CD8-positive, alpha-beta memory T cell (primary cell): Measurements from ENCODE around the gene QPRT. TPM values are rescaled to one million over a fixed set of nuclear protein-coding genes. Genes with fewer than 3 reads are reported as not detected.
"Not testable (repeated sequence)": the region's sequence is repeated elsewhere in the genome, so short reads cannot be mapped to it uniquely, and the experiment has no call there.

ENCODE experiments used
- CTCF ChIA-PET: fragments of 350-600 bp; sonication (Branson Sonifier 250); formaldehyde crosslinking; loops from one replicate; lab custom pipeline; 2021; ENCODE audit warnings: antibody characterized with exemption; lab: Charles Lee
- POLR2A ChIA-PET: fragments of 350-600 bp; sonication (Branson Sonifier 250); formaldehyde crosslinking; loops from one replicate; lab custom pipeline; 2021; ENCODE audit warnings: antibody characterized with exemption; lab: Charles Lee
- DNase-seq, 5 donors: peaks; one replicate each; pipeline versions ENCODE4 v3.0.0 to v3.0.0-alpha.2; 2020 to 2022; ENCODE audit warnings: mixed read lengths in 1 of 5
- H3K27ac ChIP-seq: one replicate; pipeline ENCODE4 v1.7.0; 2013; ENCODE audit warnings: low read depth, mild to moderate bottlenecking, low read length, moderate library complexity
- H3K27me3 ChIP-seq: 2 replicates; pipeline ENCODE4 v1.7.0; 2013; ENCODE audit warnings: low read length, mild to moderate bottlenecking; ENCODE audit not compliant: insufficient read depth, poor library complexity, severe bottlenecking
- H3K36me3 ChIP-seq: 2 replicates; pipeline ENCODE4 v1.7.0; 2013; ENCODE audit warnings: mild to moderate bottlenecking, low read length, moderate library complexity; ENCODE audit not compliant: insufficient read depth
- H3K4me1 ChIP-seq: 2 replicates; pipeline ENCODE4 v1.7.0; 2013; ENCODE audit warnings: mild to moderate bottlenecking, low read length, moderate library complexity; ENCODE audit not compliant: insufficient read depth
- H3K4me3 ChIP-seq: 2 replicates; pipeline ENCODE4 v1.7.0; 2013; ENCODE audit warnings: mild to moderate bottlenecking, low read length
- H3K9me3 ChIP-seq: 2 replicates; pipeline ENCODE4 v1.7.0; 2013; ENCODE audit warnings: mild to moderate bottlenecking, low read length
- H3K27ac Mint-ChIP-seq, 8 donors: one replicate each; pipeline ENCODE4 v1.8.0; 2020 to 2021; ENCODE audit warnings: mixed read lengths in 8 of 8, mild to moderate bottlenecking in 6 of 8, inconsistent platforms in 3 of 8, moderate library complexity in 3 of 8
- H3K27me3 Mint-ChIP-seq, 2 donors: one replicate each; pipeline ENCODE4 v1.8.0; 2020 to 2021; ENCODE audit warnings: mixed read lengths in 2 of 2, mild to moderate bottlenecking in 1 of 2, moderate library complexity in 1 of 2
- H3K36me3 Mint-ChIP-seq, 3 donors: one replicate each; pipeline ENCODE4 v1.8.0; 2020 to 2021; ENCODE audit warnings: mixed read lengths in 3 of 3, inconsistent platforms in 1 of 3, mild to moderate bottlenecking in 1 of 3
- H3K4me1 Mint-ChIP-seq, 3 donors: one replicate each; pipeline ENCODE4 v1.8.0; 2020 to 2021; ENCODE audit warnings: mixed read lengths in 3 of 3, inconsistent platforms in 1 of 3, mild to moderate bottlenecking in 1 of 3
- H3K4me3 Mint-ChIP-seq, 7 donors: one replicate each; pipeline ENCODE4 v1.8.0; 2020 to 2021; ENCODE audit warnings: mixed read lengths in 7 of 7, mild to moderate bottlenecking in 6 of 7, moderate library complexity in 4 of 7, inconsistent platforms in 2 of 7
- H3K9me3 Mint-ChIP-seq, 5 donors: one replicate each; pipeline ENCODE4 v1.8.0; 2020 to 2022; ENCODE audit warnings: mixed read lengths in 5 of 5, mild to moderate bottlenecking in 3 of 5, moderate library complexity in 2 of 5, inconsistent platforms in 1 of 5
- polyA plus RNA-seq: library from polyadenylated mRNA; unstranded; fragments of 300-500 nt; fragmentation: Illumina TruSeq; gene quantifications from one replicate; pipeline ENCODE4 v1.2.3, GENCODE V29; 2021
- total RNA-seq, 2 experiments: library from RNA; stranded (reverse); gene quantifications; one replicate each; pipeline ENCODE4 v1.2.3, GENCODE V29; 2021

QPRT gene
- total and polyA plus RNA-seq, 3 experiments from 2014 or later: 0.74 to 3.5 (median 3.0) TPM

DNA sequence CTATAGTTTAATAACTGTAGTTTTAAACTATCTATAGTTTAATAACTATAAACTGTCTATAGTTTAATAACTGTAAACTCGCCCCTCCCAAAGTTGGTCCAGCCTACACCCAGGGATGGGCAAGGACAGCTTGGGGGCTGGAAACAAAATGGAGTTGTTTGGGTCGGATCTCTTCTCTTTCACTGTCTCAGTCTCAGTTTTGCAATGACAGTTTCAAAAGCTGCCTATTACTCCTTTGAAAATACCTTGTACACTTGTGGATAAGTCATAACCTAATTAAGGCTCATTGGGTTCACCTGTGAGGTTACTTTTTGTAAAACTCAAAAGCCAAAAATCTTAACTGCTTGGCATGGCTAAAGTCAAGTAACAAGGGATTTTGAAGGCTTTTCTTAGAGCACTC, 35.4 kb downstream of the QPRT start:
- POLR2A ChIA-PET: interaction anchor here (0.6 kb wide), 2 partner anchors 74 to 299 kb away, joined by 3 to 4 read pairs; no protein-coding TSS in a partner anchor
- no peak overlapping the region for H3K4me3 Mint-ChIP-seq
- Histone ChIP-seq H3K36me3 (no peaks in the 10 kb centered on the region), H3K4me3 (no peak overlapping the region), H3K9me3 (no peaks in the 10 kb centered on the region), H3K4me1 (peaks cover 11% of the 10 kb centered on the region), H3K27me3 (no peaks in the 10 kb centered on the region), H3K27ac (no peak overlapping the region)
- DNase-seq: no peak
- no peaks in the 10 kb centered on the region for H3K27me3 Mint-ChIP-seq
- H3K36me3 Mint-ChIP-seq: no peaks in the 10 kb centered on the region
- H3K9me3 Mint-ChIP-seq: no peaks in the 10 kb centered on the region
- CTCF ChIA-PET: interaction anchor here (1.3 to 2.1 kb wide), 3 partner anchors 13 to 71 kb away, joined by 3 to 8 read pairs (median 3); no protein-coding TSS in a partner anchor
- no peak overlapping the region for H3K27ac Mint-ChIP-seq
- H3K4me1 Mint-ChIP-seq: peaks cover 12% of the 10 kb centered on the region in 3 donors

DNA sequence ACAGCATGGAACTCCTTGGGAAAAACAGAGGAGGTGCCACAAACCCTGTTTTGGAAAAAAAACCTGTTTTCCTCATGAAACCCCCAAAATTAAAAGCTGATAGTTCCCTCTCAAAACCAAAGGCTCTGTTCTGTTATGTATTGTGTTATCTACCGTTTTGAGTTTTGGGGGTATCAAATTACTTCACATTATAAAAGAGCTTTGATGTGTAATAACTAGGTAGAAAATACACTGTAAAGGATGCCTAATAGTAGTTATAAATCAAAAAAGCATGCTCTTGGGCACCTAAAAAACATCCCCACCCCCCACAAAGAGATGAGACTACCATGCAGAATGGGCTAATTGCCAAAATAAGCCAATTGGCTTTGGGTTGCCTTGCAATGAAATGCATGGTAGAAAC, 36.0 kb downstream of the QPRT start:
- no peaks in the 10 kb centered on the region for H3K9me3 ChIP-seq
- no peak for DNase-seq
- no peaks in the 10 kb centered on the region for H3K9me3 Mint-ChIP-seq
- no peak overlapping the region for H3K4me3 ChIP-seq
- no peaks in the 10 kb centered on the region for H3K36me3 Mint-ChIP-seq
- peaks cover 7 to 9% (median 8%) of the 10 kb centered on the region in 3 donors for H3K4me1 Mint-ChIP-seq
- no peaks in the 10 kb centered on the region for H3K27me3 ChIP-seq
- no peaks in the 10 kb centered on the region for H3K36me3 ChIP-seq
- CTCF ChIA-PET: interaction anchor here (1.3 to 2.1 kb wide), 3 partner anchors 14 to 70 kb away, joined by 3 to 8 read pairs (median 3); no protein-coding TSS in a partner anchor
- peaks cover 0 to 1% of the 10 kb centered on the region in 2 donors for H3K27me3 Mint-ChIP-seq
- H3K4me3 Mint-ChIP-seq: no peak overlapping the region
- H3K27ac ChIP-seq: no peak overlapping the region
- peaks cover 10% of the 10 kb centered on the region for H3K4me1 ChIP-seq
- POLR2A ChIA-PET: no interaction called here
- H3K27ac Mint-ChIP-seq: no peak overlapping the region

DNA sequence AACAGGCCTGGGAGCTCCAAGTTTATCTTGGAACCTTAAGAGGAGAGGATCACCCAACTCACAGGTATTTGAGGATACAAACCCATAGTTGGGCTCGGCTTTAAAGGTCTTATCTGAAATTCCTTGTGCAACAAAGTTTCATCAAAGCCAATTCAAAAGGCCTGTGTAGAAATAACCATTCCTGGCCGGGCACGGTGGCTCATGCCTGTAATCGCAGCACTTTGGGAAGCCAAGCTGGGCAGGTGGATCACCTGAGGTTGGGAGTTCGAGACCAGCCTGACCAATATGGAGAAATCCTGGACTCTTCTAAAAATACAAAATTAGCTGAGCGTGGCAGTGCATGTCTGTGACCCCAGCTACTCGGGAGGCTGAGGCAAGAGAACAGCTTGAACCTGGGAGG, 38.1 kb downstream of the QPRT start:
- POLR2A ChIA-PET: no interaction called here

DNA sequence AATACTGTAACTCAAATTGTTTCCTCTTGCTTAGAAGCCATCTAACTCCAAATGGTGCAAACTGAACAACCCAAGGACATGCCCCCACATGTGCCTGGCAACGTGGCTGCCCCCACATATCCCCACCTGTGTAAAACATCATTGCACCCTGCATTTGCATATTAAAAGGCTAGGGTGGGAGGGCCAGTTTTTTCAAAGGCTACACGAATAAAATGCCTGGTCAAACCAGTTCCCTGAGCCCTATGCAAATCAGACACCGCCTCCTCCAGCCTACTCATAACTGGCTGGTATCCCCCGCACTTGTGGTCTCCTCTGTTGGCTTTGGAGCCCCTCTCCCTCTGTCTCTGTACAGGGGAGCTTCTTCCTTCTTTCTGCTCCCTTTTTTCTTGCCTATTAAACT, 40.1 kb downstream of the QPRT start:
- no peak overlapping the region for H3K4me3 ChIP-seq
- CTCF ChIA-PET: interaction anchor here (1.0 to 2.7 kb wide), 3 partner anchors 18 to 71 kb away, joined by 3 to 14 read pairs (median 4); partner anchors contain the start of gene KIF22

More for the DNA sequence above, 38.1 kb downstream of the QPRT start:
- Histone ChIP-seq H3K9me3 (no peaks in the 10 kb centered on the region), H3K4me3 (no peak overlapping the region), H3K27me3 (no peaks in the 10 kb centered on the region), H3K36me3 (no peaks in the 10 kb centered on the region), H3K27ac (no peak overlapping the region), H3K4me1 (no peaks in the 10 kb centered on the region)
- Mint-ChIP-seq H3K27me3 (peaks cover 0 to 1% of the 10 kb centered on the region in 2 donors), H3K27ac (no peak overlapping the region), H3K4me3 (no peak overlapping the region), H3K9me3 (no peaks in the 10 kb centered on the region), H3K4me1 (peaks cover 6 to 11% (median 8%) of the 10 kb centered on the region in 3 donors), H3K36me3 (no peaks in the 10 kb centered on the region)
- DNase-seq: no peak
- CTCF ChIA-PET: interaction anchor here (1.3 to 2.7 kb wide), 3 partner anchors 12 to 26 kb away, joined by 4 to 14 read pairs (median 5); no protein-coding TSS in a partner anchor

DNA sequence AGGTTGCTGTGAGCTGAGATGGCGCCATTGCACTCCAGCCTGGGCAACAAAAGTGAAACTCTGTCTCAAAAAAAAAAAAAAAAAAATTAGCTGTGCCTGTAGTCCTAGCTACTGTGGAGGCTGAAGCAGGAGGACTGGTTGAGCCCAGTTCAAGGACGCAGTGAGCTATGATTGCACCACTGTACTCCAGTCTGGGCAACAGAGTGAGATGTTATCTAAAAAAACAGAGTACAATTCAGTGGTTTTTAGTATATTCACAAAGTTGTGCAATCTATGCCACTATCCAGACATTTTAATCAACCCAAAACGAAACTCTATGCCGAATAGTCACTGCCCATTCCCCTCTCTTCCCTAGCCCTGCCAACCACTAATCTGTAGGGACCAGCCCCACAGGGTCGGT, 41.7 kb downstream of the QPRT start:
- Mint-ChIP-seq H3K27ac (no peak overlapping the region), H3K36me3 (no peaks in the 10 kb centered on the region), H3K9me3 (no peaks in the 10 kb centered on the region), H3K4me1 (peaks cover 8 to 14% (median 13%) of the 10 kb centered on the region in 3 donors), H3K27me3 (peaks cover 0 to 1% of the 10 kb centered on the region in 2 donors), H3K4me3 (peak overlapping the region in 2 of 7 donors; percentile 8 to 13)
- no peaks in the 10 kb centered on the region for H3K27me3 ChIP-seq
- no peaks in the 10 kb centered on the region for H3K36me3 ChIP-seq
- no peak overlapping the region for H3K4me3 ChIP-seq
- POLR2A ChIA-PET: interaction anchor here (0.6 to 0.7 kb wide), 2 partner anchors 11 to 743 kb away, joined by 5 to 7 read pairs; no protein-coding TSS in a partner anchor
- H3K9me3 ChIP-seq: no peaks in the 10 kb centered on the region
- no peak overlapping the region for H3K27ac ChIP-seq
- DNase-seq: no peak
- H3K4me1 ChIP-seq: no peaks in the 10 kb centered on the region
- CTCF ChIA-PET: interaction anchor here (1.0 to 2.9 kb wide), 4 partner anchors 9 to 65 kb away, joined by 3 to 30 read pairs (median 4); no protein-coding TSS in a partner anchor

More for the DNA sequence above, 40.1 kb downstream of the QPRT start:
- Histone ChIP-seq H3K9me3 (no peaks in the 10 kb centered on the region), H3K27ac (no peak overlapping the region), H3K36me3 (no peaks in the 10 kb centered on the region), H3K27me3 (no peaks in the 10 kb centered on the region), H3K4me1 (no peaks in the 10 kb centered on the region)
- POLR2A ChIA-PET: interaction anchor here (0.6 kb wide), 1 partner anchor 132 kb away, joined by 7 read pairs; no protein-coding TSS in a partner anchor
- Mint-ChIP-seq H3K36me3 (no peaks in the 10 kb centered on the region), H3K9me3 (no peaks in the 10 kb centered on the region), H3K4me3 (no peak overlapping the region), H3K4me1 (peaks cover 8 to 14% (median 10%) of the 10 kb centered on the region in 3 donors), H3K27me3 (peaks cover 0 to 1% of the 10 kb centered on the region in 2 donors), H3K27ac (peak overlapping the region in 1 of 8 donors; percentile 45)
- DNase-seq: no peak

DNA sequence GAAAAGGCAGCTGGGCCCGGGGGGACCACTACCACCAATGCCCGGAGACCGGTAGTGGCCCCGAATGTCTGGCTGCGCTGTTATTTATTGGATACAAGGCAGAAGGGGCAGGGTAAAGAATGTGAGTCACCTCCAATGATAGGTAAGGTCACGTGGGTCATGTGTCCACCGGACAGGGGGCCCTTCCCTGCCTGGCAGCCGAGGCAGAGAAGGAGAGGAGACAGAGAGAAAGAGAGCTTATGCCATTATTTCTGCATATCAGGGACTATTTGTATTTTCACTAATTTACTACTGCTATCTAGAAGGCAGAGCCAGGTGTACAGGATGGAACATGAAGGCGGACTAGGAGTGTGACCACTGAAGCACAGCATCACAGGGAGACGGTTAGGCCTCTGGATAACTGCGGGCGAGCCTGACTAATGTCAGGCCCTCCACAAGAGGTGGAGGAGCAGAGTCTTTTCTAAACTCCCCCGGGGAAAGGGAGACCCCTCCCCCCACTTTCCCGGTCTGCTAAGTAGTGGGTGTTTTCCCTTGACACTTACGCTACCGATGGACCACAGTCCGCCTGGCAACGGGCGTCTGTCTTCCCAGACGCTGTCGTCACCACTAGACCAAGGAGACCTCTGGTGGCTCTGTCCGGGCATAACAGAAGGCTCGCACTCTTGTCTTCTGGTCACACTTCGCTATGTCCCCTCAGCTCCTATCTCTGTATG, 42.3 kb downstream of the QPRT start:
- H3K27me3 Mint-ChIP-seq, H3K9me3 ChIP-seq, H3K36me3 ChIP-seq, H3K27ac ChIP-seq, H3K36me3 Mint-ChIP-seq, H3K4me1 ChIP-seq, H3K27me3 ChIP-seq, H3K9me3 Mint-ChIP-seq, H3K4me3 ChIP-seq: not testable (repeated sequence)
- ChIA-PET POLR2A (interaction anchor here (0.6 kb wide), 1 partner anchor 11 kb away, joined by 7 read pairs; no protein-coding TSS in a partner anchor), CTCF (interaction anchor here (0.9 to 2.9 kb wide), 9 partner anchors 8 to 68 kb away, joined by 3 to 30 read pairs (median 4); no protein-coding TSS in a partner anchor)
- Mint-ChIP-seq H3K4me3 (peak overlapping the region in 3 of 7 donors; percentile 6 to 49 (median 27)), H3K27ac (peak overlapping the region in 4 of 8 donors; percentile 52 to 84 (median 69)), H3K4me1 (peaks cover 8 to 14% (median 13%) of the 10 kb centered on the region in 3 donors)
- DNase-seq: peak in 3 of 5 donors; percentile 29 to 64 (median 45)

DNA sequence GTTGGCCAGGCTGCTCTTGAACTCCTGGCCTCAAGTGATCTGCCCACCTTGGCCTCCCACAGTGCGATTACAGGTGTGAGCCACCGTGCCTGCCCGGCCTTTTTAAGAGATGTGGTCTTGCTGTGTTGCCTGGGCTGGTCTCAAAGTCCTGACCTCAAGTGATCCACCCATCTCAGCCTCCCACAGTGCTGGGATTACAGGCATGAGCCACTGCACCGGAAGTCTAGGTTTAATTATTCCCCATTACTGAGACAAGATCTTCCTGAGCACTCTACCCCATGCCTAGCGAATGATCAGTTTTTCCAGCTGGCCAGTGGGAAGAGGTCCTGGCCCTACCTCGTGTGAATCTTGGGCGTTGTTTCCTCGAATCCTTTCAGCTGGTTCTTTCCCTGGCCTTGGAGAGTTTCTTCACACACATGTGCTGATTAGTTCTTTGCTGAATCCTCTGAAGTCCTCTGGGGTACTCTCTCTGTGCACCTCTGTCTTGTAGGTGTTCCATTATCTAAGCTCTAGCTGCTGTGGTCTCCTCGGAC, 47.9 kb downstream of the QPRT start:
- Histone ChIP-seq H3K27me3 (no peaks in the 10 kb centered on the region), H3K9me3 (no peaks in the 10 kb centered on the region), H3K27ac (no peak overlapping the region), H3K4me3 (no peak overlapping the region), H3K4me1 (peaks cover 4% of the 10 kb centered on the region), H3K36me3 (no peaks in the 10 kb centered on the region)
- H3K27ac Mint-ChIP-seq: peak overlapping the region in 1 of 8 donors; percentile 0
- no peak for DNase-seq
- H3K4me3 Mint-ChIP-seq: no peak overlapping the region
- CTCF ChIA-PET: interaction anchor here (1.2 to 2.2 kb wide), 4 partner anchors 12 to 63 kb away, joined by 3 to 9 read pairs (median 5); partner anchors contain the start of gene KIF22
- POLR2A ChIA-PET: no interaction called here
- H3K36me3 Mint-ChIP-seq: peaks cover 0 to 4% (median 0%) of the 10 kb centered on the region in 3 donors
- peaks cover 14 to 24% (median 22%) of the 10 kb centered on the region in 3 donors for H3K4me1 Mint-ChIP-seq
- no peaks in the 10 kb centered on the region for H3K9me3 Mint-ChIP-seq
- peaks cover 0 to 1% of the 10 kb centered on the region in 2 donors for H3K27me3 Mint-ChIP-seq
